Astrocyte (in vitro differentiated cells and primary cell): ENCODE results near the gene NPAS3.

Source experiments
- CTCF ChIP-seq: IDR thresholded peaks from 2 replicates; pipeline ENCODE4 v1.5.1; 2011; ENCODE audit warnings: low read depth, mild to moderate bottlenecking, inconsistent platforms, low read length, moderate library complexity; ENCODE audit not compliant: insufficient read depth
- EZH2 ChIP-seq: IDR thresholded peaks from 2 replicates; pipeline ENCODE4 v1.6.1; 2012; ENCODE audit warnings: mild to moderate bottlenecking, low read length, inconsistent platforms; ENCODE audit not compliant: insufficient read depth

- TF ChIP-seq EZH2 (no peak), CTCF (no peak)
These were observed 515.4 kb downstream of the NPAS3 start for GRCh38 chr14:33454022-33454595.
